Liver (tissue), 9 donors: ENCODE results near the gene AIP. TPM values are rescaled to one million over a fixed set of nuclear protein-coding genes. Genes with fewer than 3 reads are reported as not detected.

Experiments used
- DNase-seq: peaks from one replicate; pipeline ENCODE4 v3.0.0-alpha.2; 2017; ENCODE audit warnings: low spot score
- H3K27ac ChIP-seq, 2 donors: one replicate each; pipeline ENCODE4 v1.7.0; 2013; ENCODE audit warnings: inconsistent platforms in 2 of 2, low read length in 2 of 2, control low read depth in 1 of 2, low read depth in 1 of 2, mild to moderate bottlenecking in 1 of 2
- H3K27me3 ChIP-seq, 4 donors: one replicate each; pipeline versions ENCODE4 v1.6.1 to v1.7.0; 2013; ENCODE audit warnings: low read length in 3 of 4, inconsistent platforms in 1 of 4, mild to moderate bottlenecking in 1 of 4, moderate library complexity in 1 of 4; ENCODE audit not compliant: control insufficient read depth in 4 of 4, insufficient read depth in 4 of 4
- H3K36me3 ChIP-seq, 4 donors: one replicate each; pipeline versions ENCODE4 v1.6.1 to v1.7.0; 2013; ENCODE audit warnings: low read length in 3 of 4, mild to moderate bottlenecking in 3 of 4, low read depth in 1 of 4, moderate library complexity in 1 of 4; ENCODE audit not compliant: control insufficient read depth in 4 of 4, insufficient read depth in 3 of 4
- H3K4me1 ChIP-seq, 4 donors: one replicate each; pipeline versions ENCODE4 v1.6.1 to v1.7.0; 2013; ENCODE audit warnings: low read length in 3 of 4, mild to moderate bottlenecking in 3 of 4, moderate library complexity in 1 of 4; ENCODE audit not compliant: control insufficient read depth in 4 of 4, insufficient read depth in 4 of 4
- H3K4me3 ChIP-seq, 3 donors: one replicate each; pipeline versions ENCODE4 v1.6.1 to v1.7.0; 2013; ENCODE audit warnings: low read length in 3 of 3, control low read depth in 1 of 3, low read depth in 1 of 3, mild to moderate bottlenecking in 1 of 3
- H3K9ac ChIP-seq, 2 donors: one replicate each; pipeline ENCODE4 v1.7.0; 2013; ENCODE audit warnings: low read length in 2 of 2, mild to moderate bottlenecking in 2 of 2, moderate library complexity in 2 of 2, control low read depth in 1 of 2, low read depth in 1 of 2
- H3K9me3 ChIP-seq, 4 donors: one replicate each; pipeline versions ENCODE4 v1.6.1 to v1.7.0; 2013; ENCODE audit warnings: low read length in 3 of 4; ENCODE audit not compliant: control insufficient read depth in 4 of 4
- CTCF ChIP-seq: fragments of 150-350 bp; IDR thresholded peaks from 2 replicates; pipeline ENCODE4 v1.5.1; 2017; ENCODE audit warnings: improper control_type of control experiment, low read depth, low read length; ENCODE audit not compliant: missing input control
- EGR1 ChIP-seq, 2 donors: IDR thresholded peaks; 2 replicates each; pipeline ENCODE4 v1.6.1; 2016 to 2018; ENCODE audit warnings: antibody characterized with exemption in 2 of 2, low read depth in 2 of 2
- JUND ChIP-seq, 2 donors: IDR thresholded peaks; 2 replicates each; pipeline ENCODE4 v1.6.1; 2016; ENCODE audit warnings: antibody characterized with exemption in 2 of 2
- MAX ChIP-seq: IDR thresholded peaks from 2 replicates; pipeline ENCODE4 v1.6.1; 2016; ENCODE audit warnings: antibody characterized with exemption
- REST ChIP-seq: IDR thresholded peaks from 2 replicates; pipeline ENCODE4 v1.6.1; 2016; ENCODE audit warnings: antibody characterized with exemption, mild to moderate bottlenecking
- ZBTB33 ChIP-seq: IDR thresholded peaks from 2 replicates; pipeline ENCODE4 v1.6.1; 2016; ENCODE audit warnings: antibody characterized with exemption
- WGBS: extraction: QIAGEN DNeasy Blood & Tissue Kit; methylation state at CpG from one replicate; pipeline ENCODE4 v1.1.7; 2013; 5-methylcytosine and 5-hydroxymethylcytosine counted together
- polyA plus RNA-seq, 2 donors: library from polyadenylated mRNA; stranded (reverse) in 1 of 2; unstranded in 1 of 2; fragments of 200-250 nt in 1 of 2; fragments of >200 nt in 1 of 2; fragmentation: Nextera tagmentation in 1 of 2; extraction: Ambion mirVana in 1 of 2; gene quantifications; one replicate each; pipeline versions ENCODE4 v1.2.1 to v1.2.3, GENCODE V29; 2013 to 2015
- total RNA-seq, 2 donors: library from RNA; depleted of rRNA; stranded (reverse); fragments of >200 nt; gene quantifications; one replicate each; pipeline ENCODE4 v1.2.3, GENCODE V29; 2014
- donor health status: healthy.
- donor health status: healthy.
- donor health status: healthy.
- donor health status: healthy.
- donor health status: healthy.

The AIP gene
- total and polyA plus RNA-seq, 4 donors = 17.6 to 28.2 (median 23.1) TPM

- Histone ChIP-seq H3K9ac (no peak overlapping the region), H3K27ac (no peak overlapping the region), H3K4me3 (no peak overlapping the region), H3K4me1 (peaks cover 0 to 4% (median 0%) of the 10 kb centered on the region in 4 donors), H3K9me3 (no peaks in the 10 kb centered on the region), H3K36me3 (peaks cover 4 to 51% (median 18%) of the 10 kb centered on the region in 4 donors), H3K27me3 (no peaks in the 10 kb centered on the region)
- no peak for DNase-seq
- no peak for TF ChIP-seq EGR1 (IDR thresholded peaks at IDR 0.05; ENCODE audit: low read depth in 2 of 2)
- WGBS = 89% methylated on average over 24 of the region's 24 CpGs
Measured at GRCh38 chr11:67491276-67492068, 8.6 kb downstream of the AIP start.

GRCh38 chr11:67492069-67492727 is 9.4 kb downstream of the AIP start:
- no peak overlapping the region for H3K9ac ChIP-seq
- 94% methylated on average over 19 of the region's 19 CpGs for WGBS
- H3K4me1 ChIP-seq = no peaks in the 10 kb centered on the region
- no peak overlapping the region for H3K27ac ChIP-seq
- H3K36me3 ChIP-seq = peaks cover 4 to 51% (median 18%) of the 10 kb centered on the region in 4 donors
- TF ChIP-seq JUND (IDR thresholded peaks at IDR 0.05) = no peak
- TF ChIP-seq EGR1 (IDR thresholded peaks at IDR 0.05; ENCODE audit: low read depth in 2 of 2) = no peak
- TF ChIP-seq CTCF = no peak
- no peak for DNase-seq
- H3K9me3 ChIP-seq = no peaks in the 10 kb centered on the region
- no peak overlapping the region for H3K4me3 ChIP-seq
- H3K27me3 ChIP-seq = no peaks in the 10 kb centered on the region

GRCh38 chr11:67492801-67493547 is 10.1 kb downstream of the AIP start:
- Histone ChIP-seq H3K36me3 (peaks cover 4 to 47% (median 16%) of the 10 kb centered on the region in 4 donors), H3K27ac (no peak overlapping the region), H3K4me3 (no peak overlapping the region), H3K4me1 (no peaks in the 10 kb centered on the region), H3K9ac (no peak overlapping the region), H3K27me3 (no peaks in the 10 kb centered on the region), H3K9me3 (no peaks in the 10 kb centered on the region)
- 91% methylated on average over 46 of the region's 46 CpGs for WGBS
- TF ChIP-seq MAX (no peak), ZBTB33 (no peak), REST (no peak)
- no peak for DNase-seq
